Panc1 (cell line): ENCODE data around the gene OMA1.

ENCODE experiments used
- POLR2AphosphoS5 ChIP-seq: IDR thresholded peaks from 2 replicates; pipeline ENCODE4 v1.6.1; 2012; ENCODE audit warnings: mild to moderate bottlenecking, low read depth, low read length, moderate library complexity
- TCF7L2 ChIP-seq: IDR thresholded peaks from 2 replicates; pipeline ENCODE4 v1.6.1; 2011; ENCODE audit warnings: mild to moderate bottlenecking, low read depth, low read length, inconsistent platforms
- TF ChIP-seq, protein P1 (sequence below): fragments of 450-650 bp; IDR thresholded peaks from 2 replicates; pipeline ENCODE4 v1.5.1; 2017; ENCODE audit warnings: mild to moderate bottlenecking

DNA sequence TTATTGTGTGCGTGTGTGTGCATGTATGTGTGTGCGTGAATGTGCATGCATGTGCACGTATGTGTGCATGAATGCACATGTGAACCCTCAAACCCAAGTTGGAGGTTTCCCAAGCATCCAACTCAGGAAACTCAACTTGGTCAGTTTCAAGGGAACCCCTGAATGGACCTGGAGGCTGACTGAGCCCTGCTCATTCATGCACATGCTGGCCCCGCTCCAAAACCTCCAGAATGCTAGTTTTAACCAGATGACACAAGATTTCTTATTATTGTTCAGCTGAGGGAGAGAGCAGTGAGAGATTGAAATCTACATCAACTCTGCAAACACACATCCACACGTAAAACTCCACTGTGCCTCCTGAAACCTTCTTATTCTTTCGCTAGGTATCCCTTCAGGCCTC, 104.4 kb downstream of the OMA1 start:
- TF ChIP-seq, protein P1, sequence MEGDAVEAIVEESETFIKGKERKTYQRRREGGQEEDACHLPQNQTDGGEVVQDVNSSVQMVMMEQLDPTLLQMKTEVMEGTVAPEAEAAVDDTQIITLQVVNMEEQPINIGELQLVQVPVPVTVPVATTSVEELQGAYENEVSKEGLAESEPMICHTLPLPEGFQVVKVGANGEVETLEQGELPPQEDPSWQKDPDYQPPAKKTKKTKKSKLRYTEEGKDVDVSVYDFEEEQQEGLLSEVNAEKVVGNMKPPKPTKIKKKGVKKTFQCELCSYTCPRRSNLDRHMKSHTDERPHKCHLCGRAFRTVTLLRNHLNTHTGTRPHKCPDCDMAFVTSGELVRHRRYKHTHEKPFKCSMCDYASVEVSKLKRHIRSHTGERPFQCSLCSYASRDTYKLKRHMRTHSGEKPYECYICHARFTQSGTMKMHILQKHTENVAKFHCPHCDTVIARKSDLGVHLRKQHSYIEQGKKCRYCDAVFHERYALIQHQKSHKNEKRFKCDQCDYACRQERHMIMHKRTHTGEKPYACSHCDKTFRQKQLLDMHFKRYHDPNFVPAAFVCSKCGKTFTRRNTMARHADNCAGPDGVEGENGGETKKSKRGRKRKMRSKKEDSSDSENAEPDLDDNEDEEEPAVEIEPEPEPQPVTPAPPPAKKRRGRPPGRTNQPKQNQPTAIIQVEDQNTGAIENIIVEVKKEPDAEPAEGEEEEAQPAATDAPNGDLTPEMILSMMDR: no peak
- TF ChIP-seq POLR2AphosphoS5 (no peak), TCF7L2 (no peak)
